Measurements from ENCODE around the gene TTLL12.
"Not testable (repeated sequence)": the region's sequence is repeated elsewhere in the genome, so short reads cannot be mapped to it uniquely, and the experiment has no call there.

TTLL12 gene

GRCh38 chr22:43152003-43152356 lies 35.0 kb downstream of the TTLL12 start:
- DNase-seq = no peak

GRCh38 chr22:43151251-43152002 lies 35.5 kb downstream of the TTLL12 start, which contains the start of gene TSPO:
TSS of gene TSPO (plus strand) at chr22:43151559. CDS start at chr22:43159239, 7,680 bp downstream.
- peak; percentile 20 to 63 (median 31) for DNase-seq

- no peak for DNase-seq
Measured at GRCh38 chr22:43150731-43151206, 36.2 kb downstream of the TTLL12 start.

GRCh38 chr22:43148581-43148980 lies 38.4 kb downstream of the TTLL12 start:
- DNase-seq = no peak

GRCh38 chr22:43147821-43148220 lies 39.1 kb downstream of the TTLL12 start:
- DNase-seq = no peak

- DNase-seq = not testable (repeated sequence)
Measured at GRCh38 chr22:43146332-43146731, 40.6 kb downstream of the TTLL12 start.

GRCh38 chr22:43145371-43145770 lies 41.6 kb downstream of the TTLL12 start:
- not testable (repeated sequence) for DNase-seq

GRCh38 chr22:43144949-43145348 lies 42.0 kb downstream of the TTLL12 start:
- DNase-seq = no peak

- peak; percentile 55 to 72 (median 70) for DNase-seq
Measured at GRCh38 chr22:43142880-43143562, 43.9 kb downstream of the TTLL12 start, which contains the start of gene MCAT. TSS of gene MCAT (minus strand) at chr22:43143398. CDS start at chr22:43143348, 50 bp downstream.

GRCh38 chr22:43136801-43137200 lies 50.1 kb downstream of the TTLL12 start:
- no peak for DNase-seq

- DNase-seq = peak in 1 of 4 experiments; percentile 26
Measured at GRCh38 chr22:43136255-43136654, 50.7 kb downstream of the TTLL12 start.

- no peak for DNase-seq
Measured at GRCh38 chr22:43135565-43135964, 51.4 kb downstream of the TTLL12 start.

- no peak for DNase-seq
Measured at GRCh38 chr22:43134553-43134952, 52.4 kb downstream of the TTLL12 start.

GRCh38 chr22:43133401-43133800 lies 53.5 kb downstream of the TTLL12 start:
- no peak for DNase-seq

- DNase-seq = no peak
Measured at GRCh38 chr22:43131773-43132501, 55.0 kb downstream of the TTLL12 start.

GRCh38 chr22:43129426-43130425 lies 57.2 kb downstream of the TTLL12 start:
- DNase-seq = no peak

GRCh38 chr22:43128928-43129424 lies 58.0 kb downstream of the TTLL12 start:
- DNase-seq = no peak

- DNase-seq = no peak
Measured at GRCh38 chr22:43128116-43128515, 58.8 kb downstream of the TTLL12 start.

GRCh38 chr22:43127166-43127908 lies 59.6 kb downstream of the TTLL12 start:
- no peak for DNase-seq

- no peak for DNase-seq
Measured at GRCh38 chr22:43126501-43127165, 60.3 kb downstream of the TTLL12 start.

All from activated naive CD4-positive, alpha-beta T cell (primary cell).